PC-3 (cell line): ENCODE results near the gene NECAB2. TPM values are rescaled to one million over a fixed set of nuclear protein-coding genes. Genes with fewer than 3 reads are reported as not detected.

Experiments used
- ATAC-seq: fragments of 200-7000 bp; cut with Tn5 transposase; 2 replicates; pipeline ENCODE4 v1.9.1; 2020; ENCODE audit warnings: mild to moderate bottlenecking, moderate library complexity
- BruUV-seq: library from RNA; stranded (reverse); fragments of 400-500 nt; replicated peaks from 2 replicates; lab custom pipeline; 2021; lab: Mats Ljungman, UMichigan
- CTCF ChIA-PET: fragments of 300-600 bp; sonication (Branson Sonifier 250); formaldehyde crosslinking; loops from one replicate; lab custom pipeline; 2022; ENCODE audit warnings: antibody characterized with exemption; lab: Charles Lee
- POLR2A ChIA-PET: fragments of 300-600 bp; sonication (Branson Sonifier 250); formaldehyde crosslinking; loops from one replicate; lab custom pipeline; 2022; ENCODE audit warnings: antibody characterized with exemption; ENCODE audit not compliant: unreplicated experiment; lab: Charles Lee
- DNase-seq: peaks from one replicate; pipeline ENCODE4 v3.0.0-alpha.2; 2015
- H2AFZ ChIP-seq: fragments of 300-600 bp; sonication (generic); 2 replicates; pipeline ENCODE4 v1.6.0; 2016; ENCODE audit warnings: antibody characterized with exemption, low read length
- H3F3A ChIP-seq: fragments of 300-600 bp; sonication (generic); one replicate; pipeline ENCODE4 v1.6.0; 2017; ENCODE audit warnings: antibody characterized with exemption, low read length, control low read depth, mild to moderate bottlenecking; ENCODE audit not compliant: unreplicated experiment
- H3K27ac ChIP-seq: fragments of 300-600 bp; sonication (generic); 2 replicates; pipeline ENCODE4 v1.5.1; 2016; ENCODE audit warnings: mild to moderate bottlenecking, low read length
- H3K27me3 ChIP-seq: fragments of 300-600 bp; sonication (generic); 2 replicates; pipeline ENCODE4 v1.6.1; 2016; ENCODE audit warnings: low read length, mixed read lengths
- H3K36me3 ChIP-seq: fragments of 300-600 bp; sonication (generic); 2 replicates; pipeline ENCODE4 v1.6.1; 2016; ENCODE audit warnings: low read depth, mixed run types, low read length, mixed read lengths
- H3K4me1 ChIP-seq: fragments of 300-600 bp; sonication (generic); 2 replicates; pipeline ENCODE4 v1.5.1; 2016; ENCODE audit warnings: low read length; ENCODE audit not compliant: insufficient read depth
- H3K4me2 ChIP-seq: fragments of 300-600 bp; sonication (generic); 2 replicates; pipeline ENCODE4 v1.6.0; 2016; ENCODE audit warnings: low read length
- H3K4me3 ChIP-seq: fragments of 300-600 bp; sonication (generic); 2 replicates; pipeline ENCODE4 v1.5.1; 2016; ENCODE audit warnings: mild to moderate bottlenecking, low read length, mixed read lengths
- H3K79me2 ChIP-seq: fragments of 300-600 bp; sonication (generic); 2 replicates; pipeline ENCODE4 v1.6.1; 2017; ENCODE audit warnings: low read length, mixed read lengths
- H3K9ac ChIP-seq: fragments of 300-600 bp; sonication (generic); 2 replicates; pipeline ENCODE4 v1.6.0; 2016; ENCODE audit warnings: mild to moderate bottlenecking, low read length
- H3K9me2 ChIP-seq: fragments of 300-600 bp; sonication (generic); replicated peaks from 2 replicates; pipeline ENCODE4 v1.6.1; 2016; ENCODE audit warnings: mixed run types, low read length, mixed read lengths
- H3K9me3 ChIP-seq: fragments of 300-600 bp; sonication (generic); 2 replicates; pipeline ENCODE4 v1.6.1; 2016; ENCODE audit warnings: low read length, mixed read lengths
- H4K20me1 ChIP-seq: fragments of 300-600 bp; sonication (generic); 2 replicates; pipeline ENCODE4 v1.6.1; 2016; ENCODE audit warnings: low read length, mixed read lengths
- CTCF ChIP-seq: fragments of 300-600 bp; sonication (generic); conservative IDR thresholded peaks from 2 replicates; pipeline ENCODE4 v1.5.1; 2017; ENCODE audit warnings: antibody characterized with exemption, low read depth, mild to moderate bottlenecking, low read length
- EZH2 ChIP-seq: fragments of 300-600 bp; sonication (generic); IDR thresholded peaks from one replicate; pipeline ENCODE4 v1.6.1; 2017; ENCODE audit warnings: antibody characterized with exemption, mild to moderate bottlenecking, low read length; ENCODE audit not compliant: unreplicated experiment
- EZH2phosphoT487 ChIP-seq: fragments of 300-600 bp; sonication (generic); IDR thresholded peaks from 2 replicates; pipeline ENCODE4 v1.6.1; 2018; ENCODE audit warnings: mild to moderate bottlenecking, antibody characterized with exemption, low read length, borderline replicate concordance
- intact Hi-C: fragments of 100-400 bp; cut with micrococcal nuclease; formaldehyde crosslinking; loops from 2 replicates; pipeline ENCODE4 v1.9.0; 2023
- total RNA-seq: library from RNA; depleted of rRNA; stranded (reverse); fragments of >200 nt; gene quantifications from 2 replicates; pipeline ENCODE4 v1.2.3, GENCODE V29; 2014

NECAB2 gene
- total RNA-seq, 1 experiment from 2014 or later = 0.22 TPM

- BruUV-seq = no TSS peak
- no peaks in the 10 kb centered on the region for H4K20me1 ChIP-seq
- TF ChIP-seq EZH2 (no peak), CTCF (no peak), EZH2phosphoT487 (no peak)
- H3K4me1 ChIP-seq = no peaks in the 10 kb centered on the region
- CTCF ChIA-PET = no interaction called here
- no peaks in the 10 kb centered on the region for H3K9me3 ChIP-seq
- DNase-seq = no peak
- H3F3A ChIP-seq = no peaks in the 10 kb centered on the region
- H3K79me2 ChIP-seq = no peaks in the 10 kb centered on the region
- no peak overlapping the region for H3K4me3 ChIP-seq
- no peaks in the 10 kb centered on the region for H3K9me2 ChIP-seq
- no peak overlapping the region for H3K4me2 ChIP-seq
- H3K9ac ChIP-seq = no peak overlapping the region
- H3K27ac ChIP-seq = no peak overlapping the region
- no peaks in the 10 kb centered on the region for H3K36me3 ChIP-seq
- no peak overlapping the region for H2AFZ ChIP-seq
- POLR2A ChIA-PET = no interaction called here
- ATAC-seq = no peak
- H3K27me3 ChIP-seq = no peaks in the 10 kb centered on the region
- intact Hi-C loops = no loop called here
Observed at GRCh38 chr16:84004442-84004841, 36.4 kb downstream of the NECAB2 start.

GRCh38 chr16:84005391-84005790, 37.3 kb downstream of the NECAB2 start:
- H3K36me3 ChIP-seq = no peaks in the 10 kb centered on the region
- no peaks in the 10 kb centered on the region for H3K9me2 ChIP-seq
- no peak overlapping the region for H3K4me3 ChIP-seq
- no peak overlapping the region for H3K9ac ChIP-seq
- no peaks in the 10 kb centered on the region for H3K79me2 ChIP-seq
- H3K4me2 ChIP-seq = no peak overlapping the region
- H3K4me1 ChIP-seq = no peaks in the 10 kb centered on the region
- no peak overlapping the region for H2AFZ ChIP-seq
- no peak for ATAC-seq
- ChIA-PET CTCF (no interaction called here), POLR2A (no interaction called here)
- H3F3A ChIP-seq = no peaks in the 10 kb centered on the region
- H3K27ac ChIP-seq = no peak overlapping the region
- H3K27me3 ChIP-seq = no peaks in the 10 kb centered on the region
- no peak for DNase-seq
- intact Hi-C loops = no loop called here
- H3K9me3 ChIP-seq = no peaks in the 10 kb centered on the region
- BruUV-seq = no TSS peak
- TF ChIP-seq CTCF (no peak), EZH2phosphoT487 (no peak), EZH2 (no peak)
- no peaks in the 10 kb centered on the region for H4K20me1 ChIP-seq

- POLR2A ChIA-PET = no interaction called here
- no TSS peak for BruUV-seq
Observed at GRCh38 chr16:84007520-84007919, 39.5 kb downstream of the NECAB2 start.

More at GRCh38 chr16:84007520-84007919, 39.5 kb downstream of the NECAB2 start:
- intact Hi-C loops = no loop called here
- ATAC-seq (no peak), DNase-seq (no peak)
- Histone ChIP-seq H3K27me3 (no peaks in the 10 kb centered on the region), H4K20me1 (no peaks in the 10 kb centered on the region), H3K9ac (no peak overlapping the region), H3K4me1 (no peaks in the 10 kb centered on the region), H3F3A (no peaks in the 10 kb centered on the region), H3K9me2 (no peaks in the 10 kb centered on the region), H3K9me3 (no peaks in the 10 kb centered on the region), H3K4me3 (no peak overlapping the region), H3K36me3 (no peaks in the 10 kb centered on the region), H3K4me2 (no peak overlapping the region), H3K27ac (no peak overlapping the region), H2AFZ (no peak overlapping the region), H3K79me2 (no peaks in the 10 kb centered on the region)
- CTCF ChIA-PET = no interaction called here
- TF ChIP-seq EZH2 = no peak
- TF ChIP-seq EZH2phosphoT487 = no peak
- TF ChIP-seq CTCF = no peak
